NT2/D1 (cell line): ENCODE results near the gene UGT2B7.

Source experiments
- SUZ12 ChIP-seq: IDR thresholded peaks from 2 replicates; pipeline ENCODE4 v1.6.1; 2011; ENCODE audit not compliant: insufficient read length, insufficient read depth; ENCODE audit errors: extremely low read depth
- YY1 ChIP-seq: IDR thresholded peaks from 2 replicates; pipeline ENCODE4 v1.6.1; 2011; ENCODE audit not compliant: insufficient read length, insufficient read depth

DNA sequence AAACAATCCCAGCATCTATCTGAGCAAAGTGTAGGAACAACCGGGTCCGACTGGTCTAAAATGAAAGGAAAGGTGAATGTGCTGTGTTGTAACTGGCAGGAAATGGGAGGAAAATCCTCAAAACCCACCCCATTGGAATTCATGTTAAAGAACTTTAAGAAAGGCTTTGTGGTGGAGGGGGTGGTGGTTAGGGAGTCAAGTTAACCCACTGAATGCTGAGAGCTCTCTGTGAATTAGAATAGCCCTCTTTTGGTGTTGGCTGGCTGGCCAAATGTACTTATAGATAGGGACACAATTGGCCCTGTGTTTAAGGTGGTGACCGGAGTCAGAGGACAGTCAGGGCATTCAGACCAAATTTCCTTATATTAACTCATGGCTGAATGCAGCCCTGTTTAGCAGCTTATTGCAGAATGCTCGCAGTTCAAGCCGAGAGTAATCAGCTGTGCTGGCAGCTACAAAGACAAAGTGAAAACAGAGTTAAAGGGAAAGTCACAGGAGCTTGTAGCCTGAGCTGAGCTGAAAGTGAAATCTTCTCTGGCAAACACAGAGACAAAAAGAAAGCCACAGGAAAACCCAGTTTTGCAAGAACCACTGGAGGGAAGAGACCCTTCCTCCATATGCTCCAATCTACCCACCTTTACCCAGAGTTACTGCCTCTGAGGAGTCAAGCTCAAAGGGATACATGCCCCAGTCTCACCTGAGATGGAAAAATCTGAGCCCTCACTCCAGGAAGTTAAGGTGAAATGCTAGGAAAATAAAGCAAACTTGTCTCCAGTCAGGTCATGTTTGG is 38.5 kb upstream of the UGT2B7 start:
- no peak for TF ChIP-seq YY1
- no peak for TF ChIP-seq SUZ12
